Measurements from ENCODE around the gene PAQR7.

Gene PAQR7

DNA sequence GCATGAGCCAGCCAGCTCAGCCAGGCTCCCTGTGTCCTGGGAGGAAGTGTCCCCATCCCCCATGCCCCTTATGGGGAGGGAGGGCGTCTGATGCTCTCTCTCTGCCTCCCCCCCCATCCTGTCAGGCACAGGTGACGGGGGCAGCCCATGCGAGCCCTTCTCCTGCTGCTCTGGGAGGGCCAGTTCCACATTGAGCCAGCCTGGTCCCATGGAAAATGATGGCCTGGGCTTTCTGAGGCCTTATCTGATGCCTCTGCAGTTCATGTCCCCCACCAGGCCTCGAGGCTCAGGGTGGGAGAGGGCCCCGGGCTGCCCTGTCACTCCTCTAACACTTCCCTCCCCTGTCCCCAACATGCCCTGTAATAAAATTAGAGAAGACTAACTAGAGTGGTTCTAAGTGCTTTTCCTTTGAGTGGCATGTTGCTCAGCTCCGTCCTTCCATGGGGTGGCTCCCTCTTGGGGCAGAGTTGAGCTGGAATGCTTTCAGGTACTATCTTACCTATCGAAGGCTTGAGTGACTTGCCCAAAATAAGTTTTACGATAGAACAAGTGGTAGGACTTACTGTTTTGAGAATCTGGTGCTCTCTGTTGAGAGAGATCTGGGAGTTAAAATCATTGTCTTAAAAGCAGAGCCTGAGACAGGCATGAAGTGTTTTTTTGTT, 57.5 kb downstream of the PAQR7 start:
- DNase-seq (ENCODE audit: low read depth in 2 of 2): no peak

DNA sequence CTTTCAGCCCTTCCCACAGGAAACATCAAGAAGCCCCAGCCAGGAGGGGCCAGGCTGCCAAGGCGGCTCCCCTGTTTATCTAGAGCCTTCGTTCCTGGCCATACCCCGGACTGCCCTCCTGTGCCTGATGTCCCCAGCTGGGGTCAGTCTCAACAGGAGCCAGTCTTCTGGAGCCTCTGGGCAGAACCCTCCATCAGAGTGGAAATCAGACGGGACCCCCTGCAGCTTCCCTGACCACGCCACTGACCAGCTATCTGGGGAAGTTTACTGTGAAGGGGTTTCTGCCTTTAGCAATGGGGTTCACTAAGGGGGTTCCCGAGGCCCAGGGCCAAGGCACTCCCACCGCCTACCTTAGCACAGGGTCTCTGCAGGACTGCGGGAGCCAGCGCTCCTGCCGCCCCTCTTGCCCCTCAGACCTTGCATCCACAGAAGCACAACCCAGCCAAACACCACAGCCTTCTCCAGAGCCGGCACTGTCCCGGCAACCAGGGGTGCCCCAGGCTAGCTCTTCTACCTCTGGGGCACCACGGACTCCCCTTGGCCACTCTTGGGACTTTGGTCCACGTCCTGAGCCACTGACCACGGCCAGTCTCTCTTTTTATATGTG, 59.3 kb downstream of the PAQR7 start:
- DNase-seq (ENCODE audit: low read depth in 2 of 2): no peak

DNA sequence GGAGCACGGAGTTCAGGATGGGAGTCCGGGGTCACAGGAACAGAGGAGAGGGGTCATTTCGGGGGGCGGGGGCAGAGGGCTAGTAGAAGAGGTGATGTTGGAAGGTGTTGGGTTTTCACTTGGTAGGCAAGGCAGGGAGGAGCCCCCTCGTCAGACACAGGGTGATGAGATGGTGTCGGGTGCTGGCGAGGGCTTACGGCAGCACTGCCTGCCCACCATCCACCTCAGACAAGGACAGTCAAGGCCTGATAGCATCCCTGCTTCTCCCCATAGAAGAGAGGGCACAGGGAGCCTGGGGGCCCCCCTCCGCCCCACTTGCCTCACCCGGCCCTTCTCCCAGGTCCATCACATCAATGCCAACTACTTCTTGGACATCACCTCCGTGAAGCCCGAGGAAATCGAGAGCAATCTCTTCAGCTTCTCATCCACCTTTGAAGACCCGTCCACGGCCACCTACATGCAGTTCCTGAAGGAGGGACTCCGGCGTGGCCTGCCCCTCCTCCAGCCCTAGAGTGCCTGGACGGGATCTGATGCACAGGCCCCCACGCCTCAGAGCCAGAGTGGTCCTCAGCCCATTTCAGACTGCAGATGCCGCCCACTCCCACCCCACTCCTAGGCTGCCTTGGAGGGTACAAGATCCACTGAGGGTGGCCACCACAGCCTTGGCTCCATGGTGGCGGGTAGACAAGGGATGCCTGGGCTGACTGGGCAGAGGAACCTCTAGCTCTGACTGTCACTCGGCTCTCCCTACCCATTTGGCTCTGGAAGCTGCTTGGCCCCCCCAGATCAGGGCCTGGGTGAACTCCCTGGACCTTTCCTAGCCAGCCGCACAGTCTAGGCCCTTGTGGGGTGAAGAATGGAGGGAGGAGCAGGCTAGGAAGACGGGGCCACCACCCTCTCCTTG, 60.0 kb downstream of the PAQR7 start:
- DNase-seq (ENCODE audit: low read depth in 2 of 2): no peak

DNA sequence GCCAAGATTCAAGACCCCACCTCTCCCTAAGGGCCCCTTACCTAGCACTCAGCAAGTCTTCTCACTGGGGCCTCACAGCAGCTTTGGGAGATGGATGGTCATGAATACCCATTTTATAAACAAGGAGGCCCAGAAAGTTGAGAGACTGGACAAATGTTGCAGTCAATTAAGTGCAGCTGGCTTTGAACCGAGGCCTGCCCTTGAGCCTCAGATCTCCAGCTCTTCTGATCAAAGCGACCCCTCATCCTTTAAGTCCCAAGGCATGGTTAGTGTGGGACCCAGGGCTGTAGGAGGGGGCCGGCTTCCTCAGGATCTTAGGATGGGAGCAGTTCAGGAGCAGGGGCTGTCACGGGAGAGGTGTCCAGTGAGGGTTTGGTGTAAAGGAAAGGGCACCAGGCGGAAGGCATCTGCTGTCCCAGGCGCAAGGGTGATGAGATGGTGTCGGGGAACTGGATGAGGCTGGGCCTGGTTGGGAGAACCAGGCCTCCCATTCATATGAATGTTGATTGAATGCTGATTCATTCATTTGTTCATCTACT, 60.9 kb downstream of the PAQR7 start:
- DNase-seq (ENCODE audit: low read depth in 2 of 2): no peak

DNA sequence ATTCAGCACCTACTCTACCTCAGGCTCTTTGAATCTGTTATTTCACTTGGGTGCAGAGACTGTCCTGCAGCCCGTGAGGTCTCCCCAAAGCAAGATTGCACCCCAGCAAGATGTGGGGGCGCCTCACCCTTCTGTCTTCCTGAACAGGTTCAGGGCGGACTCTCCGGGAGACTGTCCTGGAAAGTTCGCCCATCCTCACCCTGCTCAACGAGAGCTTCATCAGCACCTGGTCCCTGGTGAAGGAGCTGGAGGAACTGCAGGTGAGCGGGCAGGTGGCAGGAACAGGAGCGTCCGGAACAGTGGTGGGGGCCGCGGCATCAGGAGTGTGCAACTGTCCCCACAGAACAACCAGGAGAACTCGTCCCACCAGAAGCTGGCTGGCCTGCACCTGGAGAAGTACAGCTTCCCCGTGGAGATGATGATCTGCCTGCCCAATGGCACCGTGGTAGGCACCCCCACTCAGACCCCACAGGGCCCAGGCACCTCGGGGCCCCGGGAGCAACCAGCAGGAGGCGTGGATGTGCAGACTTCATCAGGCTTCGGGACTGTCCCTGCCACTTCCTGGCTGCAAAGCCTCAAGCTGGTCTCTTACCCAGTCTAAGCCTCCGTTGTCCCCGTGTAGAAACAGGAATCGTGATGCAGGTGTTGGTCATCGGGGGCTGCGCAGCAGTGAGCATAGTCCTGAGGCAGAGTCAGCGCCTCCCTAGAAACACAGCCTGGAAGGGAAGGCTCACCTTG, 61.6 kb downstream of the PAQR7 start:
- no peak for DNase-seq (ENCODE audit: low read depth in 2 of 2)

DNA sequence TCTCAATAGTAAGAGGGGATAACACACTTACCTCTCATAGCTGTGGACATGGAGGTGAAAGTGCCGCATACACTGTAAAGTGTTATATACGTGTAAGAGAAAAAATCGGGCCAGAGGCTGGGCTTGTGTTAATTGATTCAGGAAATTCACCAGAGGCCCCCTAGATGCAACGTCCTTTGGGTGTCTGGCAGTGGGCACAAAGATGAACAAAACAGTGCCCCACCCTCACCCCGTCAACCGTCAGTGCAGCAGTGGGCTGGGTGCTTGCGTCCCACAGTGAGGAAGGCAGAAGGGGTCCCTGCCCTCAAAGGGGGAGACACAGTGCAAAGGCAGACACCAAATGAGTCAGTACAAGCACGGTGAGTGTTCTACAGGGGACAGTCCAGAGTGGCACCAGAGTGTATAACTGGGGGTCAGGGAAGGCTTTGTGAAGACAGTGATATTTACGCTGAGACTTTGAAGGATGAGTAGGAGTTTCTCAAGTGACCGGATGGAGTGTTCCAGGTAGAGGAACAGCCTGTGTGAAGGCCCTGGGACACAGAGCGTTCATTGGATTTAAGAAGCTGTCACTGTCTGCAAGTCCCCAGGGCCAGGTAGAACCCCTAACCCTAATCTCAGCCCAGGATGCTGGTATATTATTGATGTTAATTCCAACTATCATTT, 62.3 kb downstream of the PAQR7 start:
- no peak for DNase-seq (ENCODE audit: low read depth in 2 of 2)

Data from stimulated activated CD4-positive, alpha-beta T cell treated with anti-CD3 and anti-CD28 coated beads, Interleukin-1b, Interleukin-23, amount 100 ng/mL, for 1 hour (primary cell).